GM20431 (cell line): ENCODE measurements around the gene TBC1D32.
"Not testable (repeated sequence)": the region's sequence is repeated elsewhere in the genome, so short reads cannot be mapped to it uniquely, and the experiment has no call there.

Source experiments
- in situ Hi-C: fragments of 300-500 bp; cut with MseI, MboI; formaldehyde crosslinking; loops from one replicate; pipeline ENCODE4 v1.15.0; 2020; ENCODE audit warnings: low sequenced_read_pairs; ENCODE audit not compliant: unreplicated experiment

TBC1D32 gene

GRCh38 chr6:121237859-121238258, 96.4 kb downstream of the TBC1D32 start:
- in situ Hi-C loops: no loop called here

- in situ Hi-C loops: no loop called here
Measured at GRCh38 chr6:121236984-121237383, 97.3 kb downstream of the TBC1D32 start.

GRCh38 chr6:121235386-121235785, 98.9 kb downstream of the TBC1D32 start:
- in situ Hi-C loops: no loop called here

GRCh38 chr6:121223930-121224329, 110.3 kb downstream of the TBC1D32 start:
- in situ Hi-C loops: no loop called here

GRCh38 chr6:121223212-121223611, 111.1 kb downstream of the TBC1D32 start:
- in situ Hi-C loops: no loop called here

- in situ Hi-C loops: no loop called here
Measured at GRCh38 chr6:121222656-121223055, 111.6 kb downstream of the TBC1D32 start.

- in situ Hi-C loops: no loop called here
Measured at GRCh38 chr6:121216928-121217327, 117.4 kb downstream of the TBC1D32 start.

- in situ Hi-C loops: not testable (repeated sequence)
Measured at GRCh38 chr6:121213341-121213740, 120.9 kb downstream of the TBC1D32 start.

- in situ Hi-C loops: no loop called here
Measured at GRCh38 chr6:121210943-121211342, 123.3 kb downstream of the TBC1D32 start.

- in situ Hi-C loops: no loop called here
Measured at GRCh38 chr6:121205569-121205968, 128.7 kb downstream of the TBC1D32 start.

- in situ Hi-C loops: no loop called here
Measured at GRCh38 chr6:121201105-121201504, 133.2 kb downstream of the TBC1D32 start.

GRCh38 chr6:121196042-121196441, 138.2 kb downstream of the TBC1D32 start:
- in situ Hi-C loops: not testable (repeated sequence)

- in situ Hi-C loops: no loop called here
Measured at GRCh38 chr6:121190122-121190521, 144.2 kb downstream of the TBC1D32 start.

- in situ Hi-C loops: no loop called here
Measured at GRCh38 chr6:121188356-121188755, 145.9 kb downstream of the TBC1D32 start.

GRCh38 chr6:121187833-121188200, 146.5 kb downstream of the TBC1D32 start:
- in situ Hi-C loops: no loop called here

- in situ Hi-C loops: no loop called here
Measured at GRCh38 chr6:121187200-121187832, 147.0 kb downstream of the TBC1D32 start.

GRCh38 chr6:121183742-121184141, 150.5 kb downstream of the TBC1D32 start:
- in situ Hi-C loops: no loop called here

- in situ Hi-C loops: no loop called here
Measured at GRCh38 chr6:121175827-121176226, 158.5 kb downstream of the TBC1D32 start.

- in situ Hi-C loops: not testable (repeated sequence)
Measured at GRCh38 chr6:121172451-121172850, 161.8 kb downstream of the TBC1D32 start.

- in situ Hi-C loops: no loop called here
Measured at GRCh38 chr6:121171879-121172278, 162.4 kb downstream of the TBC1D32 start.

GRCh38 chr6:121161886-121162285, 172.4 kb downstream of the TBC1D32 start:
- in situ Hi-C loops: no loop called here

GRCh38 chr6:121160276-121160675, 174.0 kb downstream of the TBC1D32 start:
- in situ Hi-C loops: no loop called here
